ENCODE results near the gene TGFBR2.
"Not testable (repeated sequence)": the region's sequence is repeated elsewhere in the genome, so short reads cannot be mapped to it uniquely, and the experiment has no call there.

The TGFBR2 gene

DNA sequence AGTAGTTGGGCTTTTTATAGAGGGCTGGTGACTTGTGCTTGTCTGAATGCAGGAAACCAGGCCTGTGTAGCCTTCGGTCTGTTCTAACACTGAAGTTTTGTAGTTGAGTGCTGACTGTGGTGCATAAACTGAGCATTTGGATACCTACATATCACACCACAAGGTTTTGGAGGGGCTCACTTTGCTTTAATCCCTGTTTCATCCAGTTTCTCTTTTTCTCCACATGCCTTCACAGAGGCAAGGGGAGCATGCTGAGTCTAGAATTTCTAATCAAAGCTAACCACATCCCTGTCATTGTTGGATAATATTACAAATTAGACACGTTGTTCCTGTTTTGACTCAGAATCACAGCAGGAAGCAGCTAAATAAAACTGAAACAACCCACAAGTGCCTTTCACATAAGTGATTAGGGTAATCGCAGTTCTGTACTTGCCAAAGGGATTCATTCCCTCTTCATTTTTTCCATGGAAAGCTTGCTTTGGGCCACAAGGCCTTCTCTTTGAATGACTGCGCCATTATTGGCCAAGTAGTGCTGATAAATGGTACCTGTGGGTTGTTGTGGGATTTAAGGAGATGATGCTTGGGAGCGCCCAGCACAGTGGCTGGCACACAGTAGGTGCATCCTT lies 48.9 kb downstream of the TGFBR2 start:
- DNase-seq (ENCODE audit: low read depth in 3 of 3, low spot score in 1 of 3), result no peak

DNA sequence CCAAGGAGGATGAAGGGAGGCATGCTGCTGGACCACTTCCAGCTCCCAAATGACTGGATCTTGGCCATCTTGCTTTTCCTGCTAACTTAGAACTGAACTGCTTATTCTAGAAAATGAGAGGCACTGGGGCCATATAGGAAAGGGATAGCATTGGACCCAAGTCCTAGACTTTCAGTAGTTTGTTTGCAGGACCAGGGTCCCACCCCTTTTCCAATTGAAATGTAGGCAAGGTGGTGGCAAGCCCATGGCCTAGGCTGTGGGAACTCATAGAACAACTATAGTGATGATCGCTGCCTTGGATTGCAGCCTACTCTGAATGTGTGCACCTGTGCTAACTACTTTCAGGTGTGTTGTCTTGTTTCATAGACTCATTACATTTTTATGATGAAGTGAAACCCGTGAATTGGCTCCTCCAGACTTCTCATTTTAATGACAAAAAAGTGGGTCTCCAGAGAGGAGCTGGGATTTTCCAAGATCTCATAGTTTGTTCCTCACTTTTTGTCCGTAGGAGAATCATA lies 50.3 kb downstream of the TGFBR2 start:
- DNase-seq (ENCODE audit: low read depth in 3 of 3, low spot score in 1 of 3), result no peak

DNA sequence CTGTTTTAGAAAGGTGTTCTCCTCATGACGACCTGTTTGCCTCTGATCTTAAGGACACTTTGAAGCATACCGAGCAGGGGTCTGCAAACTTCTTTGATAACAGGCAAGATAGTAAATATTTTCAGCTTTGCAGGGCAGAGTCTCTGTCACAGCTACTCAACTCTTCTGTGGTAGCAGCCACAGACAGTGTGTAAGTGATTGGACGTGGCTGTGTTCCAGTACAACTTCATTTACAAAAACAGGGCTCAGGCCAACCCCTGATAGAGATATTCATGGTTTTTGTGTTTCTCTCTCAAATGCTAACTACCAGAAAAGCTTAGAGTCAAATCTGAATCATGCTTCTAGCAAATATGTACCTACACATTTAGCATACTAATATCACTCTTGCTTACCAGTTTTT lies 51.5 kb downstream of the TGFBR2 start:
- DNase-seq (ENCODE audit: low read depth in 3 of 3, low spot score in 1 of 3), result no peak

DNA sequence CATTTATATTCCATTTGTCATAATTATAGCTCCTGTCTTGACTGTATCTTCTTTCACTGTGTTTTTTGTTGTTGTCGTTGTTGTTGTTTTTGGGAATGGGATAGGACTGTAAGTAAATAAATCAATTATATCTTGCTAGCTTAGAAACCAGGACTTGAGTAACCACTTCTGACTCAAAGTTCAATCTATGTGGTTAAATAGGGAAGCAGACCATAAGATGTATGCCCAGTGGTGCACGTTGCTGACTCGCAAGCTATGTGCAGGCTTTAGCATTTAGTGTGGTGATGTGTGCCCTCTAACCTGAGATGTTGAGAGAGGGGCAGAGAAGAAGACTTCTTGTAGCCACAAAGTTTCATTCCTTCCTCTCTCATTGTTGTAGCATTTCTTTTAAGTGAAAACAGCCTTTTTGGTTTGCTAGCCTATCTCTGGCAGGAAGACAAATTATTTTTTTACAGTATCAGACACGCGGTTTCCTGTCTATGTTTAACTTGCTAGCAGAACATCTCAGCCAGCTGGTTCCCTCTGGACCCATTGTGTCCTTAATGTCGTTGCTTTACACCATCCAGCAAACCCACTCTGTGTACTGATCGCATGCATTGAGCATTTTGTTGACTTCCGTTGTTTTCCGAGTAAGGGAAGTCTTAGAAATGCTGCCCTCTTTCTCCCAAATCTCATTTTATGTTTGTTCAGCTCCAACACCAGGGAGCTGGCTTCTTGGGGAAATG lies 52.1 kb downstream of the TGFBR2 start:
- peak in 1 of 3 donors; percentile 29 for DNase-seq (ENCODE audit: low read depth in 3 of 3, low spot score in 1 of 3)

DNA sequence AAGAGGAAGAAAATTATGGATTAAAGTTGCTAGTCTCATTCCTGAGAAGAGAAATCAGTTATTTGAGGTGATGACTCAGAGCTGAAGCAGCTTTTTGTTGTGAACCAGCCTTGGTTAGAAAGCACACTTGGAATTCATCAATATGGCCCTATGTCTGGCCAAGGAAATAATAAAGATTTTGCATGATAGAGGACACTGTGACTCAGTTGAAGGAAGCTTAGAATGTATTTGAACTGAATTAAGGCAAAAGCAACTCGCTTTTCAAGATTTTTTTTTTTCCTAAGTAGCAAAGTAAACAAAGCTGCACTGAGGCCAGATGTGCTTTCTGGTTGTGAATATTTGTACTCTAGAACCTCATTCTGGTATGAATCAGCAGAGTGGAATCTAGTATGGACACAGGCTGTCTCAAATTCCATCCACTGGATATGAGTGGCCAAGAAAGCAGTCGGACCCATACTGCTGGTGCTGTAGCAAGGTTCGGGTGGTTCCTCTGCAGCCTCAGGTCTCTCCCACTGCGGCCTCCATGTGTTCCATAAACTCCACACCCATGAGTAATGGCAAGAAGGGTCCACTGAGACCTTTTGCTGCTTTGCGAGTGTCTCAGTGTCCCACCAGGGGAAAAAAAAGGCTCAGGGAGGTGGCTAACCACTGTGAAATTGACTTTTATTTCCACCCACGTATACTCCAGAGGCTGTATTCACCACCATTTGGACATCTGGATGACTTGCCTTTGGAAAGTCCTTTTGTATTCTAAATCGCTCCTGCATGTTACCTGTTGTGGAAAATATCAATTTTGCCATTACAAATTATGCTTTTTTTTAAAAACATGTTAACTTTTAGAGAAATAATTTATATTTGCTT lies 53.1 kb downstream of the TGFBR2 start:
- DNase-seq (ENCODE audit: low read depth in 3 of 3, low spot score in 1 of 3), result no peak

DNA sequence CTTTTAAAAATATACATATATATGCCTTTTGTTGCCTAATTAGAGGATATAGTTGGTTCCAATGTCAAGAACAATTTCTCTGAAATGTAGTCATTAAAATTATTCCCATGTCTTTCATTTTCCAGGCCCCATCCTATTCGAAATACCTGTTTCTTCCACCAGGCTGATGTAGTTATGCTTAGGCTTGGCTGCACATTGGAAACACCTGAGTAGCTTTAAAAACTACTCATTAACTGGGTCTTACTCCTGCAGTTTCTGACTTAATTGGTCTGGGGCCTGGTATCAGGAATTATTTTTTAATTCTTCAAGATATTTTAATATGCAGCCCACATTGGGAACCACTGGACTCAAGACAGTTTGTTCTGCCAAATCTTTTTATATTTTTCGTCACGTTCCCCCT lies 53.7 kb downstream of the TGFBR2 start:
- DNase-seq (ENCODE audit: low read depth in 3 of 3, low spot score in 1 of 3), result no peak

DNA sequence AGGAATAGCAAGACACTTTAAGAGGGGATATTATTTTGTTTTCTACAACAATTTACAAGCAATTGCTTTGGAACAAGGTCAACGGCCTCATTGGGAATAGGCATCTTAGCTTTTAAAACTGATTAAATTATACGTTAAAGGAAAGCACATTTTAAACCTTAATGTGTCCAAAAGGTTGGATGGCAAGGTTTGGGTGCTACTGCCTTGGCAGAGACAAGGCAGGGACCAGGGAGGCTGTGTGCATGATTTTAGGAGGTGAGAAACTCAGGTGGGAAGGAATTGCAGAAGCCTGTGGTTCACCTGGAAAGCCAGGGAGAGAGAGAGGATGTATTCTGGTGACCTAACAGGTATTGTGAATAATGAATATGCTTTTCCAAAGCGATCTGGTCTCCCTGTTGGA lies 54.3 kb downstream of the TGFBR2 start:
- no peak for DNase-seq (ENCODE audit: low read depth in 3 of 3, low spot score in 1 of 3)

DNA sequence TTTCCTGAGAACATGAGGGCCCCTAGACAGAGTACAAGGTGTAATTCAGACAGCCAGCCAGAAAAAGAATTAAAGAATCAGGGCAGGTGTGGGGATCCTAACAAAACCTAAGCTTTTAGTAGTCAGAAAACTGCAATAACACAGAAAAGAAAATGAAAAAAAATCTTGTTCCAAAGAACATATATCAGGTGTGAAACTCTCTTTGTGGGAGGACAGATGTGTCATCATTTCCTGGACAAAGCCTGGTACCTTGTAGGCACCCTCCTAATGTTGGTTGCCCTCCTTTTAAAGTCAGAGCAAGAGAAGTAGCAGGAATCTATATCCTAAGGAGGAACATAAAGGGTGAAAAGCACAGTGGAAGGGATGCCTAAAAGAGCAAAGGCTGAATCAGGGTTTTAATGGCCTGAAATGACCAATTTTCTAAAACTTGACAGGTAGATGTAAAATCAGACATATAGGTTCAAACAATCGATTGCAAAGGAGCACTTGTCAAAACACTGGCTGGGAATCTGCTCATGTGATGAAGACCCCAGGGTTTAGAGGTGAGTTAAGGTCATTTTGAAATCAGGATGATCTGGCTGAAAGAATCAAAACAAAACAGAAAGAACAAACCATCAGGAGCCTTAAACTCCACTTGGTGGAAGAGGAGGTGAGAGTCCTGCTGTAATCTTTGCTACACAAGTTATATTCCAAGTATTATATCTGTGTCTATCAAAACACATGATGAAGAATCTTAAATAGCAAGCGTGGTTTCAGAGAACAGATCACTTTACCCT lies 54.9 kb downstream of the TGFBR2 start:
- no peak for DNase-seq (ENCODE audit: low read depth in 3 of 3, low spot score in 1 of 3)

DNA sequence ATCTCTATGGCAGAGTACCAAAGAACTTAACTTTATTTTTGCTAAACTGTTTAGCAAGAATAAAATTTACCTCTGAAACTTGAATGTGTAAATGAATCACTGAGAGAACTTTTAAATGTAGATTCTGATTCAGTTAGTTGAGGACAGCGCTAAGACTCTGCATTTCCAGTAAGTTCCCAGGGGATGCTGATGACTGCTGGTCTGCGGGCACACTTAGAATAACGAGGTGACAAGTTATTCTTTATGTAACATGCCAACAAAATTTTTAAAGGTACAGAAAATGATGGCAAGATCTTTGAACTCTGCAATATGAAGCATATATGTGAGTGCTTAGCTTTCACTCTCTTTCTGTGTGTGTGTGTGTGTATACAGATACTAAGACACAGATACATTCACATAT lies 56.4 kb downstream of the TGFBR2 start:
- DNase-seq (ENCODE audit: low read depth in 3 of 3, low spot score in 1 of 3), result no peak

DNA sequence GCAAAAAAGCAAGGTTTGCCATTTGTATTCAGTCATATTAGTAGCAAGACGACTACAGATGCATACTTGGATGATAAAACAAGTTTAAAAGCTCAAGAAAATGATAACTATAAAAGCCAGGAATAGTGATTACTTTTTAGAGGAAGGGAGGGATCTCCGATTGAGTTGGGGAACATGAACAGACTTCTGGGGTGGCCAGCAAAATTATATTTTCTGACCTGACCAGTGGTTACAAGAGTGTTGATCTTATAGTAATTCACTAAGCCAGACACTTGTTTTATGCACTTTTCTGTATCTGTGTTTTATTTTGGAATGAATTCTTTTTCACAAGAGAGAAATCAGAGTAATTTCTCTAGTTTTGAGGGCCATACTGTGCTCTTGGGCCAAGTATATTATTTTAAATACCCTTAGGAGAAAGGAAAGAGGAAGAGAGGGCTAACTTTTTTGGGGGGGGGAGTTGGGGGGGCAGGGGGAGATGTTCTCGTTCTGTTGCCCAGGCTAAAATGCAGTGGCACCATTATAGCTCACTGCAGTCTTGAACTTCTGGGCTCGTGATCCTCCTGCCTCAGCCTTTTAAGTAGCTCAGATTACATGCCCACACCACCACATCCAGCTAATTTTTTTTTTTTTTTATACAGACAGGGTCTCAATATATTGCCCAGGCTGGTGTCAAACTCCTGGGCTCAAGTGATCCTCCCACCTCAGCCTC lies 57.3 kb downstream of the TGFBR2 start:
- DNase-seq (ENCODE audit: low read depth in 3 of 3, low spot score in 1 of 3), result no peak

DNA sequence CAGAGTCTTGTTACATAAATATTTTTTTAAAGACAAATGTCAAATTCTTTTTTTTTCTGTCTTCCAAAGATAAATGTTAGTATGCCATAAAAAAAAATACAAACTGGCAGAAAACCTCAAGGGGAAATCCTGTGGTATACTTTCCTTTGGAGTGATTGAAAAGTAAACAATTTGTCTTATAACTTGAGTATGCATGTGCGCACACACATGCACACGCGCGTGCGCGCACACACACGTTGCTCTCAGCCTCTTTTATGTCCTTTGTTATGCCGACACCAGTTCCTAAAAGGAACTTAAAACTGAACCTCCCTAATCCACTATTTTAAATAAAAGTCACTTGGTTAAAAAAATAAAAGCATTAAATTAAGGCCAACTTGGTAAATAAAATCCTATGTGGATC lies 58.1 kb downstream of the TGFBR2 start:
- DNase-seq (ENCODE audit: low read depth in 3 of 3, low spot score in 1 of 3), result no peak

DNA sequence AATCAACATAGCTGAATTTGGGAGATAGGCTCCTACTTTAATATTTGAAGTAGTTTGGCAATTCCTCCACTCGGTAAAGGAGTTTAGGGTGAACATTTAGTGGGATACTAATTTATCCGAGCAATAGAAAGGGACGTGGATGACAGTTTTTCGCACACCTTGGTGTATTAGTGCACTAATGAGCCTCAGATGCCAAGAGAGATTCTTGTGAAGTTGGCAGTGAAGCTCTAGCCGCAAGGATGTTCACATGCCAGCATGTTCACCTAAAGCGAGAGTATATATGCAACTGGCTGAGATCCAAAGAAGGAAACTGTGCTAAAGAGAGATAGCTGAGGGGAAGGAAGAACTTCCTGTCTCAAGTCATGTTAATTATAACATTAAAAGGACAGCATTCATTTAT lies 58.5 kb downstream of the TGFBR2 start:
- no peak for DNase-seq (ENCODE audit: low read depth in 3 of 3, low spot score in 1 of 3)

DNA sequence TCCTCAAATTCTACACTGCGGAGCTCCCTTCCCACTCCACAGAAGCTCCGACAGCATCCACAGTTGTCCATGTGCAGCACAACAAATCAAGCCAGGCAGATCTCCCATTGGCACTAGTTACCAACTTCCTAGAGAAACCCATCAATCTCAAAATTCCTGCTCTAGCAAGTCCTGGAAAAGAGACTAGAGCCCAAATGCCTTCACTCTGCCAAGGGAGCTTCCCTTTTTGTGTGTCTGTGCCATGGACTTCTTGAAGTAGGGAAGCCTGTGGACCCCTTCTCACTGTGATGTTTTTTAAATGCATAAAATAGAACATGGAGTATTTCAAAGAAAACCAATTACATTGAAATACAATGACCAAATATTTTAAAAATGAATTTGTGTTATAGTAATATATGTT lies 59.1 kb downstream of the TGFBR2 start:
- no peak for DNase-seq (ENCODE audit: low read depth in 3 of 3, low spot score in 1 of 3)

DNA sequence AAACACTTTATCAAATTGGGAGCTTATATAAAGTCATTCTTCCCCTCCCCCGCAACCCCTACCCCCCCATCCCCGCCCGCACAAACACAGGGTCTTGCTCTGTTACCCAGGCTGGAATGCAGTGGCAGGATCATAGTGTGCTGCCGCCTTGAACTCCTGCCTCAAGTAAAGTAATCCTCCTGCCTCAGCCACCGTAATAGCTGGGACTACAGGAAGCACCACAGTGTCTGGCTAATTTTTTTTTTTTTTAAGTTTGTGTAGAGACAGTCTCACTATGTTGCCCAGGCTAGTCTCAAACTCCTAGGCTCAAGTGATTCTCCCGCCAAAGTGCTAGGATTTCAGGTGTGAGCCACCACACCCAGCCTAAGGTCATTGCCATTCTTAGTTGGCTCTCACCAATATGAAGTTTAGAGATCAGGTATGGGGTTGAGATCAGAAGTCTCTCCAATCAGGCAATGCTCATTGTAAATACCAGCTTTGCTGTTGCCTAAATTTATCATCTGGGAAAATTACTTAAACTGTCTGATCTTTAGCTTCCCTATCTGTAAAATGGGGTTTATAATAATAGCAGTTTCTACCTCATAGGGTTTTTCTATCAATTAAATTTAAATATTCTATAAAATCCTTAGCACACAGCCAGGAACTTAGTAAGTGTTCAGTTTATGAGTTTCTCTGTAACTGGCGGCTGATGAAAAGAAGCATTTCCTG lies 60.3 kb downstream of the TGFBR2 start:
- DNase-seq (ENCODE audit: low read depth in 3 of 3, low spot score in 1 of 3), result no peak

DNA sequence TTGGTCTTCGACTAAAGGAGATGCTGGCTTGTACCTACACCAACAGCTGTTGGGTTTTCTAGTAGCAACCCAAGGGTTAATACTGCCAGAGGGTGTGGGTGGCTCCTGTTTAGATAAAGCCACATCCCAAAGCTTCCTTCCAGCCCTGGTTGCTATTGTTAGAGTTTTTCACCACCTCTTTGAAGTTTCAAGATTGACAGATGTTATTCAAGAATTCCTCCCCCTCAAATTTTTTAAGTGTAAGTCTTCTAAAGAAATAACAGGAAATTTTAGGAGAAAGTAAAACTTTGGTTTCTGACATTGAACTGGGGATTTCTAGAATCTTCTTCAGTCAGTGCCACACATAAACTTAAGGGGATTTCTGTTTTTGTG lies 60.9 kb downstream of the TGFBR2 start:
- DNase-seq (ENCODE audit: low read depth in 3 of 3, low spot score in 1 of 3), result no peak

DNA sequence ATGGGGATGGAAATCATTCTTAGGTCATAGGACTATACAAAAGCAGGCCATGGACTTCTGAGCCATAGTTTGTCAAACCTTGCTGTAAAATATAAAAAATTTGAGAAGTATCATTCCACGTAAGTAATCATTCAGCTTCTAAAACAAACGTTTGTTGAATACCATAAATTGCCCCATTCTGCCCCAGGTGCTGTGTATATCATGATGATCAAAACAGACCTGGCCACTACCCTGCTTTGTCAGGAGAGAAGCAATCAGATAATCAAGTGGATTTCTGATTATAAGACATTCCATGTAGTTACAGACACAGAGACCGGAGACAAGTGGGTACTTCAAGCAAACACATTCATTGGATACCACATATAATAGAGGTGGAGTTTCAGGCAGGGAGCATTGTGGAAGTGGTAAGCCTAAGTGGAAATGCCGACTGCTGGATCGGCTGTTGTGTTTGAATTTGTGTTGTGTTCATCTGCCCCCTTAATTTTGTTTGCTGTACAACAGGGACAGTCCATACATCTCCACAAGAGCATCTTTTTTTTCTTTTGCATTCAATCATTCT lies 61.7 kb downstream of the TGFBR2 start:
- no peak for DNase-seq (ENCODE audit: low read depth in 3 of 3, low spot score in 1 of 3)

DNA sequence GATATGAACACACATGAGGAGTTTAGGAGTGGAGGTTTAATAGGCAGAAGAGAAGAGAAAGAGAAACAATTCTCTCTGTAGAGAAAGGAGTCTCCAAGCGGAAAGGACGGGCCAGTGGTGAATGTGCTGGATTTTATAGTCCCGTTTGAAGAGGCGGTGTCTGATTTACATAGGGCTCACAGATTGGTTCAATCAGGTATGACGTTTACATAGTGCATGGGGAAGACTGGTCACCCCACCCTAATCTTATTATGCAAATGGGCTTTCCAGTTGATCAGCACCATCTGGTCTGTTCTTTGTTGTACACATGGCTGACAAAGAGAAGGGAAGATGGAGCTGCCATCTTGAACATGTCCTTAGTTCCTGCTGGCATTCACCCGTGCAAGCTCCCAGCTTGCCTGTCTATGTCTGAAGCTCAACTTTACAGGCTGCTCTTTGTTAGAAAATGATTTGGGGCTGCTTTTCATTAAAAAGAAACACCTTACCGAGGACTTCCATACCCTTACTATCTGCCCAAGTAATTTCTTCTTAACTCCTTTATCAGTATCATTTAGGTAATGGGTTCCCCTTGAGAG lies 63.0 kb downstream of the TGFBR2 start:
- DNase-seq (ENCODE audit: low read depth in 3 of 3, low spot score in 1 of 3), result not testable (repeated sequence)

DNA sequence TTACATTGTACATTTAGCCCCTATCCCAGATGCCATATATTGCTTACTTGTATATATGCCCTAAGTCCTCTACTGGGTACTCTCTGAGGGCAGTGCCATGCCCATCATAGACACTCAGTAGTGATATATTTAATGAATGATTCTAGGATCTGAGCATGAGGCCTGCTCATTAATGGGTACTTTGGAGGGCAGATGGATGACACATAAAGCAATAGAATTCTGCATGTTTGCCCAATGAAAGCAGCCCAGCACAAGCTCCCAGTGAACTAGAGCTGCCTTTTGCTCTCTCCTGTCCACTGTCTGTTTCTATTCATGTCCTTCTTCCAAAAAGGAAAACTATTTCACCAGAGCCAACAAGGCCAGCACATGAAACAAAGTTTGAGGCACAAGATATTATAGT lies 63.9 kb downstream of the TGFBR2 start:
- no peak for DNase-seq (ENCODE audit: low read depth in 3 of 3, low spot score in 1 of 3)

DNA sequence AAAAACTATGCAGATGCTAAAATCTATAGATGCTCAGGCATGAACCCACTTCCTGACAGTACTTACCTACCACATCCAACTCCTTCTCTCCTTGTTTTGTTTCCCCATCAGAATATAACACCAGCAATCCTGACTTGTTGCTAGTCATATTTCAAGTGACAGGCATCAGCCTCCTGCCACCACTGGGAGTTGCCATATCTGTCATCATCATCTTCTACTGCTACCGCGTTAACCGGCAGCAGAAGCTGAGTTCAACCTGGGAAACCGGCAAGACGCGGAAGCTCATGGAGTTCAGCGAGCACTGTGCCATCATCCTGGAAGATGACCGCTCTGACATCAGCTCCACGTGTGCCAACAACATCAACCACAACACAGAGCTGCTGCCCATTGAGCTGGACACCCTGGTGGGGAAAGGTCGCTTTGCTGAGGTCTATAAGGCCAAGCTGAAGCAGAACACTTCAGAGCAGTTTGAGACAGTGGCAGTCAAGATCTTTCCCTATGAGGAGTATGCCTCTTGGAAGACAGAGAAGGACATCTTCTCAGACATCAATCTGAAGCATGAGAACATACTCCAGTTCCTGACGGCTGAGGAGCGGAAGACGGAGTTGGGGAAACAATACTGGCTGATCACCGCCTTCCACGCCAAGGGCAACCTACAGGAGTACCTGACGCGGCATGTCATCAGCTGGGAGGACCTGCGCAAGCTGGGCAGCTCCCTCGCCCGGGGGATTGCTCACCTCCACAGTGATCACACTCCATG lies 65.3 kb downstream of the TGFBR2 start:
- no peak for DNase-seq (ENCODE audit: low read depth in 3 of 3, low spot score in 1 of 3)
